HL-60 (cell line): ENCODE data around the gene IL10RA.

Experiments
- DNase-seq, 2 experiments: peaks; one replicate each; pipeline ENCODE4 v3.0.0-alpha.2; 2010 to 2020; ENCODE audit warnings: low read depth in 1 of 2, low spot score in 1 of 2
- H3K27ac ChIP-seq: fragments of 250-450 bp; sonication (Bioruptor Pico); replicated peaks from 2 replicates; pipeline ENCODE4 v1.5.1; 2020; ENCODE audit warnings: mild to moderate bottlenecking, moderate library complexity
- H3K27me3 ChIP-seq: fragments of 250-450 bp; sonication (Bioruptor Pico); 2 replicates; pipeline ENCODE4 v1.5.1; 2021; ENCODE audit warnings: mild to moderate bottlenecking, moderate library complexity; ENCODE audit not compliant: insufficient read depth, poor library complexity, severe bottlenecking
- H3K4me3 ChIP-seq: replicated peaks from 2 replicates; pipeline ENCODE4 v1.5.1; 2011; ENCODE audit warnings: mild to moderate bottlenecking, control low read depth, low read length; ENCODE audit not compliant: insufficient read depth
- GABPA ChIP-seq: IDR thresholded peaks from 2 replicates; pipeline ENCODE4 v1.6.1; 2012; ENCODE audit warnings: low read depth
- POLR2AphosphoS5 ChIP-seq: IDR thresholded peaks from 2 replicates; pipeline ENCODE4 v1.6.1; 2012; ENCODE audit warnings: low read depth
- SPI1 ChIP-seq: IDR thresholded peaks from 2 replicates; pipeline ENCODE4 v1.6.1; 2012; ENCODE audit warnings: low read depth, mild to moderate bottlenecking, borderline replicate concordance
- TF ChIP-seq, protein P1 (sequence below): IDR thresholded peaks from one replicate; pipeline ENCODE4 v1.5.1; 2011; ENCODE audit warnings: low read length, control low read depth, inconsistent platforms; ENCODE audit not compliant: insufficient read depth
- TF ChIP-seq, protein P2 (sequence below): IDR thresholded peaks from 2 replicates; pipeline ENCODE4 v1.6.1; 2012; ENCODE audit warnings: low read depth; ENCODE audit not compliant: insufficient replicate concordance

The IL10RA gene

DNA sequence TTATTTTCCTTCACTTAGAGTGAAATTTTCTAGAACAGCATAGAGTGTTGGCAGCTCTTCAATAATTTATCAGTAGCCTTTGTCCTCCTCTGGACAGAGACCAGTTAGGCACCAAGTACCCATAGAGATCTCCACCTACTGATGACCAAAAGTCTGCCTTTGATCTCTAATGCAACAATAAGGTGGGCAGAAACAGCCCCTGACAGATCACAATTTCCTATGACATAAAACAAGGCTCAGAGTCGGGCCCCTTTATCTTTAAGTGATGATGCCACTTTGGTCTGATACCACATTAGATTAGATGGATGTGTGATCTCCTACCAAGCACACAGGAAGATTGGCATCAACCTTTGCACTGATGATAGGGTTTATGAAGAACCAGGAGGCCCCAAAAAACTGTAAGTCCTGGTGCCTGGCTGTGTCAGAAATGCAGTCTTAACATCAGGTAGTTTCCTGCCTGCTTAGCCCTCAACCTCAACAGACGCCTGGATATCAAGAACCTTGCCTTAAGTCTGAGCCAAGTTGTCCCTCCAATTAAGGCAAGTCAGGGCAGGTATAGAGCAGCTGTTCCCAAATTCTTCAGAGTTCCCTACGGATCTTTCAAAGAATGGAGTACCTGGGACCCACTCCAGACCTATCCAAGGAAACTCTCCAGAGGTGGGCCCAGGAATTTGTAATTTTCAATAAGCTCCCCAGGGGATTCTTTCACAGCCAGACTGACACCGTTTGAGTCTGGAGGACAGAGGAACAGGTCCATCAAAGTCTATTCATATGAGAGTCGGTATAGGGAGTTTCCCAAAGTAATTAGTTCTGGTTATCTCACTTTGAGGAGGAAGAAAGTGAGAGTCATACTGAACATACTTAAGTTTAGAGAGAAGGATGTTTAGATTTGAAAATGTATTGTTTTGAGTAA lies 60.1 kb downstream of the IL10RA start:
- H3K27me3 ChIP-seq = no peaks in the 10 kb centered on the region
- no peak overlapping the region for H3K27ac ChIP-seq
- TF ChIP-seq GABPA = no peak
- TF ChIP-seq, protein P1, sequence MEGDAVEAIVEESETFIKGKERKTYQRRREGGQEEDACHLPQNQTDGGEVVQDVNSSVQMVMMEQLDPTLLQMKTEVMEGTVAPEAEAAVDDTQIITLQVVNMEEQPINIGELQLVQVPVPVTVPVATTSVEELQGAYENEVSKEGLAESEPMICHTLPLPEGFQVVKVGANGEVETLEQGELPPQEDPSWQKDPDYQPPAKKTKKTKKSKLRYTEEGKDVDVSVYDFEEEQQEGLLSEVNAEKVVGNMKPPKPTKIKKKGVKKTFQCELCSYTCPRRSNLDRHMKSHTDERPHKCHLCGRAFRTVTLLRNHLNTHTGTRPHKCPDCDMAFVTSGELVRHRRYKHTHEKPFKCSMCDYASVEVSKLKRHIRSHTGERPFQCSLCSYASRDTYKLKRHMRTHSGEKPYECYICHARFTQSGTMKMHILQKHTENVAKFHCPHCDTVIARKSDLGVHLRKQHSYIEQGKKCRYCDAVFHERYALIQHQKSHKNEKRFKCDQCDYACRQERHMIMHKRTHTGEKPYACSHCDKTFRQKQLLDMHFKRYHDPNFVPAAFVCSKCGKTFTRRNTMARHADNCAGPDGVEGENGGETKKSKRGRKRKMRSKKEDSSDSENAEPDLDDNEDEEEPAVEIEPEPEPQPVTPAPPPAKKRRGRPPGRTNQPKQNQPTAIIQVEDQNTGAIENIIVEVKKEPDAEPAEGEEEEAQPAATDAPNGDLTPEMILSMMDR = no peak
- no peak for TF ChIP-seq POLR2AphosphoS5
- TF ChIP-seq SPI1 = no peak
- TF ChIP-seq, protein P2, sequence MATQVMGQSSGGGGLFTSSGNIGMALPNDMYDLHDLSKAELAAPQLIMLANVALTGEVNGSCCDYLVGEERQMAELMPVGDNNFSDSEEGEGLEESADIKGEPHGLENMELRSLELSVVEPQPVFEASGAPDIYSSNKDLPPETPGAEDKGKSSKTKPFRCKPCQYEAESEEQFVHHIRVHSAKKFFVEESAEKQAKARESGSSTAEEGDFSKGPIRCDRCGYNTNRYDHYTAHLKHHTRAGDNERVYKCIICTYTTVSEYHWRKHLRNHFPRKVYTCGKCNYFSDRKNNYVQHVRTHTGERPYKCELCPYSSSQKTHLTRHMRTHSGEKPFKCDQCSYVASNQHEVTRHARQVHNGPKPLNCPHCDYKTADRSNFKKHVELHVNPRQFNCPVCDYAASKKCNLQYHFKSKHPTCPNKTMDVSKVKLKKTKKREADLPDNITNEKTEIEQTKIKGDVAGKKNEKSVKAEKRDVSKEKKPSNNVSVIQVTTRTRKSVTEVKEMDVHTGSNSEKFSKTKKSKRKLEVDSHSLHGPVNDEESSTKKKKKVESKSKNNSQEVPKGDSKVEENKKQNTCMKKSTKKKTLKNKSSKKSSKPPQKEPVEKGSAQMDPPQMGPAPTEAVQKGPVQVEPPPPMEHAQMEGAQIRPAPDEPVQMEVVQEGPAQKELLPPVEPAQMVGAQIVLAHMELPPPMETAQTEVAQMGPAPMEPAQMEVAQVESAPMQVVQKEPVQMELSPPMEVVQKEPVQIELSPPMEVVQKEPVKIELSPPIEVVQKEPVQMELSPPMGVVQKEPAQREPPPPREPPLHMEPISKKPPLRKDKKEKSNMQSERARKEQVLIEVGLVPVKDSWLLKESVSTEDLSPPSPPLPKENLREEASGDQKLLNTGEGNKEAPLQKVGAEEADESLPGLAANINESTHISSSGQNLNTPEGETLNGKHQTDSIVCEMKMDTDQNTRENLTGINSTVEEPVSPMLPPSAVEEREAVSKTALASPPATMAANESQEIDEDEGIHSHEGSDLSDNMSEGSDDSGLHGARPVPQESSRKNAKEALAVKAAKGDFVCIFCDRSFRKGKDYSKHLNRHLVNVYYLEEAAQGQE = no peak
- no peak for DNase-seq
- no peak overlapping the region for H3K4me3 ChIP-seq

DNA sequence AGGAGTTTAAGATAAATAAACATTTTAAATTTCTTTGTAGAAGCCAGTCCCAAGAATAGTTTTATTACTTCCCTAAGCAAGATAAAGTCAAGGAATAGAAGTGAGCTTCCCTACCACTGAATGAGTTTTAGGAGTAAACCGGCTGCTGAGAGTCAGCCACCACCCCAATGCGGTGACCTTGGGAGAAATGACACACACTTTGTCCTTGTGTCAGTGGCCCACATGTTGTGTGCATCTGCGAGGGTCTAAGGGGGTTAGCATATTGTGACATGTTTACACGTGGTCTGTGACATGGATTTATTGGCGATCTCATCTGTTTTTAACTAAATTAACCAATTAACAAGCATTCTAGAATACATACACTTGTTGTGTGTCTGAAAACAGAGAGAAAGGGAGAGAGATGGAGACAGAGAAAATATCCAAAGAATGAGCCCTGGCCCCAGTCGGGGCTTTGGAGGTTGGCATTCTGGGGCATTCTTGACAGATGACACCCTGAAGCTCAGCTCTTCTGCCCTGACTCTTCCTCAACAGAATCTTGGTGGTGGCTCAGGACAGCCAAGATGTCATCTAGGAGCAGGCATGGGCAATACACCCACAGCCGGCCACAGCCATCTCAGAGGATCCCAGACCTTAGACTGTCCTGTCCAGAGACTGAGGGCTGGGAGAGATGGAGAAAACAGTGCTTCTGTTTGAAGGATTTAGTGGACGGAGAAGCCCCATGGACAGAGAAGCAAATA lies 60.9 kb downstream of the IL10RA start:
- Histone ChIP-seq H3K27me3 (no peaks in the 10 kb centered on the region), H3K27ac (no peak overlapping the region), H3K4me3 (no peak overlapping the region)
- TF ChIP-seq, protein P1 = no peak
- TF ChIP-seq POLR2AphosphoS5 (no peak), SPI1 (no peak), GABPA (no peak)
- TF ChIP-seq, protein P2 = no peak
- no peak for DNase-seq

DNA sequence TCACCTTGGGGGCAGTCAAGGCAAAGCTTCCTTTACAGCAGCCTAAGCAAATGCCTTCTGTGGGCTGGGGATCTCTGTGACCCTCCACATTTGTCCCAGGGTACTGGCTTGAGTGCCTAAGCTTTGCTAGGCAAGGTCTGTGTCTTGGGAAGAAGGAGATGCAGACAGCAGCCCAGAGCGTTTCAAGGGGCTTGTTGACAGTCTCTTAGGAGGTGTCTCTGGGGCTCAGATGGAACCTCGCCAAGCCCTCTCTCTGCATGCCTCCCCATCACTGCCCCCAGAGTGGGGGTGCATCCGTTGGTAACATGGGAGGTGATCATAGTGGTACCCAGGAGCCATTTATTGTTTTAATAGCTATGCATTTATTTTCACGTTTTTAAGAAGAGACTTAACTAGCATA lies 61.6 kb downstream of the IL10RA start:
- Histone ChIP-seq H3K27me3 (no peaks in the 10 kb centered on the region), H3K27ac (no peak overlapping the region), H3K4me3 (no peak overlapping the region)
- no peak for DNase-seq
- TF ChIP-seq SPI1 (no peak), GABPA (no peak), POLR2AphosphoS5 (no peak)
- TF ChIP-seq, protein P1 = no peak
- TF ChIP-seq, protein P2 = no peak
